ENCODE data around the gene PHOX2B. TPM values are rescaled to one million over a fixed set of nuclear protein-coding genes. Genes with fewer than 3 reads are reported as not detected.

PHOX2B gene
- polyA plus RNA-seq, 1 experiment = not detected

DNA sequence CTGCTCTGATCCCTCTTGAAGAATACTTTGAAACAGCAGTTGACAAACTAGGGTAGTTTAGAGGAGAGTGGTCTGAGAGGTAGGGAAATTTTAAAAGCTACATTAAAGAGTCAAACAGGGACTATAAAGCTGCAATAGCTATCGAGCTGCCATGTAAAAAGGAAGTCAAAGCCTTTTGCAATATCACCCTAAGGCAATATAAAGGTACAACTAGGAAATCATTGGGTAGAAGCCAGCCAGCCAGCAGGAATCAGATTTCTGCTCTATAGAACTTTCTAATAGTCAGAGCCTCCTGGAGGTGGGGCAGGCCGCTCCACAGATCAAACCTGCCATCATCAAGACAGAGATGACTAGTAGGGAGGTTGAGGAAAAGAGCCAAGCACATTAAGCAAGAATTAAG, 15.2 kb upstream of the PHOX2B start:
- Histone ChIP-seq H3K27me3 (ENCODE audit: control insufficient read depth, insufficient read depth, low read length) (peaks cover 13% of the 10 kb centered on the region), H3K36me3 (ENCODE audit: control insufficient read depth, insufficient read depth, low read length) (no peaks in the 10 kb centered on the region), H3K4me3 (ENCODE audit: low read depth, low read length) (no peak overlapping the region)
- TF ChIP-seq, protein P1, sequence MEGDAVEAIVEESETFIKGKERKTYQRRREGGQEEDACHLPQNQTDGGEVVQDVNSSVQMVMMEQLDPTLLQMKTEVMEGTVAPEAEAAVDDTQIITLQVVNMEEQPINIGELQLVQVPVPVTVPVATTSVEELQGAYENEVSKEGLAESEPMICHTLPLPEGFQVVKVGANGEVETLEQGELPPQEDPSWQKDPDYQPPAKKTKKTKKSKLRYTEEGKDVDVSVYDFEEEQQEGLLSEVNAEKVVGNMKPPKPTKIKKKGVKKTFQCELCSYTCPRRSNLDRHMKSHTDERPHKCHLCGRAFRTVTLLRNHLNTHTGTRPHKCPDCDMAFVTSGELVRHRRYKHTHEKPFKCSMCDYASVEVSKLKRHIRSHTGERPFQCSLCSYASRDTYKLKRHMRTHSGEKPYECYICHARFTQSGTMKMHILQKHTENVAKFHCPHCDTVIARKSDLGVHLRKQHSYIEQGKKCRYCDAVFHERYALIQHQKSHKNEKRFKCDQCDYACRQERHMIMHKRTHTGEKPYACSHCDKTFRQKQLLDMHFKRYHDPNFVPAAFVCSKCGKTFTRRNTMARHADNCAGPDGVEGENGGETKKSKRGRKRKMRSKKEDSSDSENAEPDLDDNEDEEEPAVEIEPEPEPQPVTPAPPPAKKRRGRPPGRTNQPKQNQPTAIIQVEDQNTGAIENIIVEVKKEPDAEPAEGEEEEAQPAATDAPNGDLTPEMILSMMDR (IDR thresholded peaks at IDR 0.05; ENCODE audit: insufficient read depth, low read depth, low read length) = no peak
- no peak for DNase-seq (ENCODE audit: low read depth)
- POLR2A ChIA-PET = no interaction called here
- CTCF ChIA-PET = no interaction called here

DNA sequence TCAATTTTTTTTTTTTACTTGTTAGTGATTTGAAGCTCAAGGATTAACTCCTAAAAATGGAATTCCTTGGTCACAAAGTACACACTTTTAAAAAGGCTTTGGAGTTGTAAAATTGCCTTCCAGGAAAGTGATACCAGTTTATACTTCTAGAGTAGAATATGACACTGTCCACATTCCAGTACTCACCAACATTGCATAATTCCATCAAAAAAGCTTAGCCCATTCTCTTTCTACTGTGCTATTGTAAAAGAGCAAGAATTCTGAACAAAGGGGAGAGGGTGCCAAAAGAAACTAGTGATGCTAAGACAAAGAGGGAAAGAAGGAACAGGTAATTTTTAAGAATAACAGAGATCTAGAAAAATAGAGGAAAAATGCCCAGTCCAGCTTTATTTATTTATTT, 10.4 kb upstream of the PHOX2B start:
- Histone ChIP-seq H3K4me3 (ENCODE audit: low read depth, low read length) (no peak overlapping the region), H3K36me3 (ENCODE audit: control insufficient read depth, insufficient read depth, low read length) (no peaks in the 10 kb centered on the region), H3K27me3 (ENCODE audit: control insufficient read depth, insufficient read depth, low read length) (peaks cover 21% of the 10 kb centered on the region)
- TF ChIP-seq, protein P1 (IDR thresholded peaks at IDR 0.05; ENCODE audit: insufficient read depth, low read depth, low read length) = no peak
- POLR2A ChIA-PET = no interaction called here
- CTCF ChIA-PET = no interaction called here
- no peak for DNase-seq (ENCODE audit: low read depth)

DNA sequence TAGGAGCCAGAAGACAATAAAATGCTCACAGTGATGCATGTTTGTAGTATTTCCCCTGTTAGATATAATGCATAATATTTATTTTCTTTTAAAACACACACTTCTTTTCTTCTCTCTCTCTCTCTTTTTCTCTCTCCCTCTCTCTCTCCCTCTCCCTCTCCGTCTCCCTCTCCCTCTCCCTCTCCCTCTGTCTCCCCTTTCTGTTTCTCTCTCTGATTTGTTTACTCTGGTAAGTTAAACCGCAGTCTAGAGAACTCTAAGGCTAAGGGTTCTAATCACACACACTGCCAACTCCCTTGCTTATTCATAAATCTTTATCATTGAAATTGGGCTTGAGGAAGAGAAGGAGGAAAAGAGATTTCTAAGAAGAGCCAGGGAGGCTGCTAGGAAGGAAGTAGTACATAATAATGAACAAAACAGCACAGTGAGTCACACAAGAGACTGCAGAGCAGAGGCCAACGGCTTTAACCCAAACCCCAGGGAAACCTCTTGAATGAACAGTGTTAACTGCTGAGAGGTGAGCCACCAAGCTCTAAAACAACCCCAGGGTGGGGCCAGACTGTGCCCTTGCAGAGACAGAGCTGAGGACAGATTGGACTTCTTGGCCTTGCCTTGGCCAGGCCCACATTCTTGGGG, 9.1 kb upstream of the PHOX2B start:
- Histone ChIP-seq H3K27me3 (ENCODE audit: control insufficient read depth, insufficient read depth, low read length) (peaks cover 26% of the 10 kb centered on the region), H3K36me3 (ENCODE audit: control insufficient read depth, insufficient read depth, low read length) (no peaks in the 10 kb centered on the region), H3K4me3 (ENCODE audit: low read depth, low read length) (no peak overlapping the region)
- no peak for DNase-seq (ENCODE audit: low read depth)
- TF ChIP-seq, protein P1 (IDR thresholded peaks at IDR 0.05; ENCODE audit: insufficient read depth, low read depth, low read length) = no peak
- POLR2A ChIA-PET = no interaction called here
- CTCF ChIA-PET = no interaction called here

DNA sequence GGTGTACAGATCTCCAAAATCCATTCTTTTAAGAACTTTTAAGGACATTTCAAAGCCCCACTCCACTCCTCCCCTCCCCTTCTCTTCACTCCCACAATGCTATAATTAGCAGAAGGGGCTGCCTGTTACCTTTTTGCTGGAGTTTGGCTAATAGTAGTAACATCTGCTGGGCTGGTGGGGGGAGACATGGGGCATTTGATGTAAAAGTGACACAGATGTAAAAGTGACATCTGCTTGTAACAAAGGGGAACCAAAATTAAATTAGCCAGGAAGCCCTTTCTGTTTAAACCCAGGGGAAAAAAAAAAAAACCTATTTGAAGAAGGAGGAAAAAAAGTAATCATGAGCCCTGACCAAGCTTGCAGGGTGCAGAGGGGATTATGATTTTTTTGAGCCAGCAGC, 5.4 kb upstream of the PHOX2B start:
- DNase-seq (ENCODE audit: low read depth) = no peak
- ChIA-PET CTCF (no interaction called here), POLR2A (no interaction called here)
- H3K36me3 ChIP-seq (ENCODE audit: control insufficient read depth, insufficient read depth, low read length) = no peaks in the 10 kb centered on the region
- TF ChIP-seq, protein P1 (IDR thresholded peaks at IDR 0.05; ENCODE audit: insufficient read depth, low read depth, low read length) = no peak
- H3K4me3 ChIP-seq (ENCODE audit: low read depth, low read length) = no peak overlapping the region
- H3K27me3 ChIP-seq (ENCODE audit: control insufficient read depth, insufficient read depth, low read length) = peaks cover 55% of the 10 kb centered on the region

DNA sequence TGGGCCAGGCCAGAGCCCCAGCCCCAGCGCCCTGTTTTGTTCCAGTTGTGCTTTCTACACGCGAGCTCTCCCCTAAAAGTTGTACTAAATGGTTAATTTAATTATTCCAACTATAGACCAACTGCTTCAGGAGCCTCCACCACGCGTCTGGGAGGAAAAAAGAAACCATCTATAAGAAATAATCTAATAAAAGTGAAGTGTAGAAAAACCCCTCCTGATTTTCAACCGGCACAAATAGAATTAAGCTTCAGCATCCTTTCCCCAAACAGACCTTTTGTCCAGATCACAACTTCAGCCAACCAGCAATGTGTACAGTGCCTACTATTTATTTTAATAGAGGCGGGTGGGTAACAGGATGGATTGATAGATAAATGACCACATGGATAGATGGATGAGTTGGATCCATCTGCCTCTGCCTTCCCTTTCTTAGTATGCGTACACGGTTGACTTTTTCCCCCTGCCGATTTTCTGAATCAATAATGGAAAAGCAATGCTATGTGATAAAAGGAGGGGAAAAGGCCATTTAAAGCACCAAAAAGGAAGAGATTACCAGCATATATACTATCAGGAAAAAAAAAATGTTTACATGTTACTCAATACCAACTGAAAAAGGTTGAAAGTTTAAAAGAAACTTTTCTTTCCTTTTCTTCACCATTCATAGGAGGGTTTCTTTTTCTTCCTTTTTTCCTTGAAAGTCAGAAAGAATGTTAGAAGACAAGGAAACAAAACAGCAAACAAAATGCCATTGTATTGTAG, 3.7 kb upstream of the PHOX2B start:
- ChIA-PET CTCF (interaction anchor here (0.6 to 1.1 kb wide), 3 partner anchors 64 to 959 kb away, joined by 3 to 5 read pairs (median 4); no protein-coding TSS in a partner anchor), POLR2A (no interaction called here)
- Histone ChIP-seq H3K27me3 (ENCODE audit: control insufficient read depth, insufficient read depth, low read length) (peaks cover 65% of the 10 kb centered on the region), H3K4me3 (ENCODE audit: low read depth, low read length) (no peak overlapping the region), H3K36me3 (ENCODE audit: control insufficient read depth, insufficient read depth, low read length) (no peaks in the 10 kb centered on the region)
- TF ChIP-seq, protein P1 (IDR thresholded peaks at IDR 0.05; ENCODE audit: insufficient read depth, low read depth, low read length) = no peak
- DNase-seq (ENCODE audit: low read depth) = no peak

Measured in BJ (cell line).